CD4-positive, alpha-beta T cell treated with Interleukin-17A for 1 hour (primary cell): ENCODE measurements around the gene ZNF232.
"Not testable (repeated sequence)": the region's sequence is repeated elsewhere in the genome, so short reads cannot be mapped to it uniquely, and the experiment has no call there.

Experiments used
- DNase-seq: peaks from one replicate; pipeline ENCODE4 v3.0.0-alpha.2; 2020

ZNF232 gene

GRCh38 chr17:5129770-5130169 lies 18.1 kb upstream of the ZNF232 start:
- DNase-seq, result not testable (repeated sequence)

GRCh38 chr17:5128905-5129535 lies 17.3 kb upstream of the ZNF232 start:
- no peak for DNase-seq

GRCh38 chr17:5128387-5128786 lies 16.7 kb upstream of the ZNF232 start:
- not testable (repeated sequence) for DNase-seq

GRCh38 chr17:5127910-5128309 lies 16.2 kb upstream of the ZNF232 start:
- DNase-seq, result no peak

- no peak for DNase-seq
Observed at GRCh38 chr17:5126719-5127488, 15.2 kb upstream of the ZNF232 start.

GRCh38 chr17:5124896-5125295 lies 13.2 kb upstream of the ZNF232 start:
- DNase-seq, result not testable (repeated sequence)

- DNase-seq, result not testable (repeated sequence)
Observed at GRCh38 chr17:5124125-5124760, 12.6 kb upstream of the ZNF232 start.

- DNase-seq, result no peak
Observed at GRCh38 chr17:5123343-5124124, 11.9 kb upstream of the ZNF232 start.

GRCh38 chr17:5122586-5123342 lies 11.1 kb upstream of the ZNF232 start:
- DNase-seq, result no peak

GRCh38 chr17:5122056-5122455 lies 10.4 kb upstream of the ZNF232 start:
- DNase-seq, result not testable (repeated sequence)

- no peak for DNase-seq
Observed at GRCh38 chr17:5121186-5121841, 9.6 kb upstream of the ZNF232 start.

- not testable (repeated sequence) for DNase-seq
Observed at GRCh38 chr17:5120436-5121185, 8.9 kb upstream of the ZNF232 start.

GRCh38 chr17:5120036-5120435 lies 8.4 kb upstream of the ZNF232 start:
- DNase-seq, result no peak

GRCh38 chr17:5118219-5118618 lies 6.5 kb upstream of the ZNF232 start:
- no peak for DNase-seq

GRCh38 chr17:5115673-5116651 lies 4.3 kb upstream of the ZNF232 start, which contains the start of gene USP6:
USP6 (plus strand) TSS chr17:5116032; CDS start chr17:5130368, 14,336 bp downstream.
- DNase-seq, result no peak

GRCh38 chr17:5110816-5111215 lies 862 bp downstream of the ZNF232 start:
- DNase-seq, result no peak

GRCh38 chr17:5100832-5101231 lies 10.8 kb downstream of the ZNF232 start:
- no peak for DNase-seq

GRCh38 chr17:5099271-5099670 lies 12.4 kb downstream of the ZNF232 start:
- no peak for DNase-seq

- DNase-seq, result peak; percentile 42
Observed at GRCh38 chr17:5097101-5097834, 14.4 kb downstream of the ZNF232 start.
